Panc1 (cell line): ENCODE results near the gene NOS1AP. TPM values are rescaled to one million over a fixed set of nuclear protein-coding genes. Genes with fewer than 3 reads are reported as not detected.

Source experiments
- ATAC-seq: fragments of 200-7000 bp; cut with Tn5 transposase; 2 replicates; pipeline ENCODE4 v1.9.1; 2020; ENCODE audit warnings: mild to moderate bottlenecking, moderate library complexity
- BruUV-seq: library from RNA; stranded (reverse); fragments of 400-500 nt; replicated peaks from 2 replicates; lab custom pipeline; 2021; lab: Mats Ljungman, UMichigan
- CTCF ChIA-PET: fragments of 300-600 bp; sonication (Branson Sonifier 250); formaldehyde crosslinking; loops from one replicate; lab custom pipeline; 2022; ENCODE audit warnings: antibody characterized with exemption; lab: Charles Lee
- POLR2A ChIA-PET: fragments of 300-600 bp; sonication (Branson Sonifier 250); formaldehyde crosslinking; loops from one replicate; lab custom pipeline; 2022; ENCODE audit warnings: antibody characterized with exemption; lab: Charles Lee
- DNase-seq: peaks from one replicate; pipeline ENCODE4 v3.0.0-alpha.2; 2010; ENCODE audit warnings: low read depth, low spot score
- H3K27ac ChIP-seq: 2 replicates; pipeline ENCODE4 v1.5.1; 2011; ENCODE audit warnings: mild to moderate bottlenecking, low read length, inconsistent platforms
- H3K27me3 ChIP-seq: fragments of 200-500 bp; sonication (Bioruptor generic); 2 replicates; pipeline ENCODE4 v1.6.0; 2014; ENCODE audit warnings: low read length, inconsistent platforms; ENCODE audit not compliant: control insufficient read depth, insufficient read depth
- H3K36me3 ChIP-seq: fragments of 200-500 bp; sonication (Bioruptor generic); 2 replicates; pipeline ENCODE4 v1.5.1; 2014; ENCODE audit warnings: inconsistent platforms, mild to moderate bottlenecking, low read length, moderate library complexity; ENCODE audit not compliant: control insufficient read depth, insufficient read depth
- H3K4me1 ChIP-seq: 2 replicates; pipeline ENCODE4 v1.5.1; 2011; ENCODE audit warnings: inconsistent platforms, mild to moderate bottlenecking, low read length, moderate library complexity; ENCODE audit not compliant: control insufficient read depth, insufficient read depth
- H3K4me3 ChIP-seq, 2 experiments: 2 replicates each; pipeline ENCODE4 v1.5.1; 2011 to 2012; ENCODE audit warnings: low read depth in 2 of 2, low read length in 2 of 2, mild to moderate bottlenecking in 2 of 2, inconsistent platforms in 1 of 2, moderate library complexity in 1 of 2
- H3K9me3 ChIP-seq: fragments of 200-500 bp; sonication (Bioruptor generic); 2 replicates; pipeline ENCODE4 v1.5.1; 2014; ENCODE audit warnings: low read depth, mild to moderate bottlenecking, inconsistent platforms, low read length, moderate library complexity; ENCODE audit not compliant: control insufficient read depth, insufficient read depth
- POLR2AphosphoS5 ChIP-seq: IDR thresholded peaks from 2 replicates; pipeline ENCODE4 v1.6.1; 2012; ENCODE audit warnings: mild to moderate bottlenecking, low read depth, low read length, moderate library complexity
- SIN3A ChIP-seq: IDR thresholded peaks from 2 replicates; pipeline ENCODE4 v1.6.1; 2012; ENCODE audit warnings: low read depth, mild to moderate bottlenecking, low read length, moderate library complexity, borderline replicate concordance; ENCODE audit not compliant: insufficient read depth
- TCF7L2 ChIP-seq: IDR thresholded peaks from 2 replicates; pipeline ENCODE4 v1.6.1; 2011; ENCODE audit warnings: mild to moderate bottlenecking, low read depth, low read length, inconsistent platforms
- in situ Hi-C: cut with HindIII; loops from 2 replicates; pipeline ENCODE4 v1.10.0; 2016; ENCODE audit warnings: low sequenced_read_pairs, low pct_unique_long_range_greater_than_20kb
- intact Hi-C: fragments of 100-400 bp; cut with micrococcal nuclease; formaldehyde crosslinking; loops from one replicate; pipeline ENCODE4 v1.10.0; 2022; ENCODE audit not compliant: unreplicated experiment
- total RNA-seq: library from RNA; stranded (reverse); gene quantifications from one replicate; pipeline ENCODE4 v1.2.1, GENCODE V29; 2021; ENCODE audit not compliant: unreplicated experiment
- TF ChIP-seq, protein P1 (sequence below): fragments of 450-650 bp; IDR thresholded peaks from 2 replicates; pipeline ENCODE4 v1.5.1; 2017; ENCODE audit warnings: mild to moderate bottlenecking
- TF ChIP-seq, protein P2 (sequence below), 2 experiments: IDR thresholded peaks; 2 replicates each; pipeline ENCODE4 v1.6.1; 2011 to 2012; ENCODE audit warnings: low read depth in 2 of 2, control low read depth in 1 of 2, low read length in 1 of 2, mild to moderate bottlenecking in 1 of 2, moderate library complexity in 1 of 2; ENCODE audit not compliant: insufficient read depth in 1 of 2

NOS1AP gene
- total RNA-seq, 1 experiment from 2014 or later: 27.9 TPM

DNA sequence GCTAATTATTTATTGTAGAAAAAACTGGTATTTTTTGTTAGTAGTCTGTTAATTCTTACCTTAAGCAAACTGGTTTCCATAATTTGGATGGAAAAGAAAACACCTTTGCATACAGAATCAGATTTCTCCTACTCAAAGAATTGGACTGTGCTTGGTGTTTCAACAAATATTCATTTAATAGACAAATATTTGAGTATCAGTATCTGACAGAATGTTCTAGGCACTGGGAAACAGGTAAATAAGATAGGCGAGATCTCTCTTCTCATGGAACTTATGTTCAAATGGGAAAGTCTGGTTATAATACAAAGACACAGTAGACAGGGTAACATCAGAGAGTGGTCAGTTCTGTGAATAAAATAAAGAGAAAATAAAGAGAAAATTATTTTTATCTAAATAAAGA lies 119.9 kb downstream of the NOS1AP start:
- H3K36me3 ChIP-seq: no peaks in the 10 kb centered on the region; the same call in 1 of the 2 replicates
- H3K9me3 ChIP-seq: no peaks in the 10 kb centered on the region
- H3K4me1 ChIP-seq: peaks cover 74% of the 10 kb centered on the region
- TSS peak; percentile 5 for BruUV-seq
- intact Hi-C loops (no loop called here), in situ Hi-C loops (no loop called here)
- no peaks in the 10 kb centered on the region for H3K27me3 ChIP-seq
- no peak for ATAC-seq
- no peak overlapping the region for H3K4me3 ChIP-seq
- TF ChIP-seq TCF7L2 (no peak), POLR2AphosphoS5 (no peak), SIN3A (no peak)
- TF ChIP-seq, protein P1, sequence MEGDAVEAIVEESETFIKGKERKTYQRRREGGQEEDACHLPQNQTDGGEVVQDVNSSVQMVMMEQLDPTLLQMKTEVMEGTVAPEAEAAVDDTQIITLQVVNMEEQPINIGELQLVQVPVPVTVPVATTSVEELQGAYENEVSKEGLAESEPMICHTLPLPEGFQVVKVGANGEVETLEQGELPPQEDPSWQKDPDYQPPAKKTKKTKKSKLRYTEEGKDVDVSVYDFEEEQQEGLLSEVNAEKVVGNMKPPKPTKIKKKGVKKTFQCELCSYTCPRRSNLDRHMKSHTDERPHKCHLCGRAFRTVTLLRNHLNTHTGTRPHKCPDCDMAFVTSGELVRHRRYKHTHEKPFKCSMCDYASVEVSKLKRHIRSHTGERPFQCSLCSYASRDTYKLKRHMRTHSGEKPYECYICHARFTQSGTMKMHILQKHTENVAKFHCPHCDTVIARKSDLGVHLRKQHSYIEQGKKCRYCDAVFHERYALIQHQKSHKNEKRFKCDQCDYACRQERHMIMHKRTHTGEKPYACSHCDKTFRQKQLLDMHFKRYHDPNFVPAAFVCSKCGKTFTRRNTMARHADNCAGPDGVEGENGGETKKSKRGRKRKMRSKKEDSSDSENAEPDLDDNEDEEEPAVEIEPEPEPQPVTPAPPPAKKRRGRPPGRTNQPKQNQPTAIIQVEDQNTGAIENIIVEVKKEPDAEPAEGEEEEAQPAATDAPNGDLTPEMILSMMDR: no peak
- TF ChIP-seq, protein P2, sequence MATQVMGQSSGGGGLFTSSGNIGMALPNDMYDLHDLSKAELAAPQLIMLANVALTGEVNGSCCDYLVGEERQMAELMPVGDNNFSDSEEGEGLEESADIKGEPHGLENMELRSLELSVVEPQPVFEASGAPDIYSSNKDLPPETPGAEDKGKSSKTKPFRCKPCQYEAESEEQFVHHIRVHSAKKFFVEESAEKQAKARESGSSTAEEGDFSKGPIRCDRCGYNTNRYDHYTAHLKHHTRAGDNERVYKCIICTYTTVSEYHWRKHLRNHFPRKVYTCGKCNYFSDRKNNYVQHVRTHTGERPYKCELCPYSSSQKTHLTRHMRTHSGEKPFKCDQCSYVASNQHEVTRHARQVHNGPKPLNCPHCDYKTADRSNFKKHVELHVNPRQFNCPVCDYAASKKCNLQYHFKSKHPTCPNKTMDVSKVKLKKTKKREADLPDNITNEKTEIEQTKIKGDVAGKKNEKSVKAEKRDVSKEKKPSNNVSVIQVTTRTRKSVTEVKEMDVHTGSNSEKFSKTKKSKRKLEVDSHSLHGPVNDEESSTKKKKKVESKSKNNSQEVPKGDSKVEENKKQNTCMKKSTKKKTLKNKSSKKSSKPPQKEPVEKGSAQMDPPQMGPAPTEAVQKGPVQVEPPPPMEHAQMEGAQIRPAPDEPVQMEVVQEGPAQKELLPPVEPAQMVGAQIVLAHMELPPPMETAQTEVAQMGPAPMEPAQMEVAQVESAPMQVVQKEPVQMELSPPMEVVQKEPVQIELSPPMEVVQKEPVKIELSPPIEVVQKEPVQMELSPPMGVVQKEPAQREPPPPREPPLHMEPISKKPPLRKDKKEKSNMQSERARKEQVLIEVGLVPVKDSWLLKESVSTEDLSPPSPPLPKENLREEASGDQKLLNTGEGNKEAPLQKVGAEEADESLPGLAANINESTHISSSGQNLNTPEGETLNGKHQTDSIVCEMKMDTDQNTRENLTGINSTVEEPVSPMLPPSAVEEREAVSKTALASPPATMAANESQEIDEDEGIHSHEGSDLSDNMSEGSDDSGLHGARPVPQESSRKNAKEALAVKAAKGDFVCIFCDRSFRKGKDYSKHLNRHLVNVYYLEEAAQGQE (IDR thresholded peaks at IDR 0.05; ENCODE audit: insufficient read depth in 1 of 2, low read depth in 2 of 2, low read length in 1 of 2): no peak
- DNase-seq: no peak
- H3K27ac ChIP-seq: peak overlapping the region; percentile 48; the same call in 1 of the 2 replicates
- ChIA-PET CTCF (interaction anchor here (0.5 kb wide), 1 partner anchor 187 kb away, joined by 8 read pairs; no protein-coding TSS in a partner anchor), POLR2A (no interaction called here)

DNA sequence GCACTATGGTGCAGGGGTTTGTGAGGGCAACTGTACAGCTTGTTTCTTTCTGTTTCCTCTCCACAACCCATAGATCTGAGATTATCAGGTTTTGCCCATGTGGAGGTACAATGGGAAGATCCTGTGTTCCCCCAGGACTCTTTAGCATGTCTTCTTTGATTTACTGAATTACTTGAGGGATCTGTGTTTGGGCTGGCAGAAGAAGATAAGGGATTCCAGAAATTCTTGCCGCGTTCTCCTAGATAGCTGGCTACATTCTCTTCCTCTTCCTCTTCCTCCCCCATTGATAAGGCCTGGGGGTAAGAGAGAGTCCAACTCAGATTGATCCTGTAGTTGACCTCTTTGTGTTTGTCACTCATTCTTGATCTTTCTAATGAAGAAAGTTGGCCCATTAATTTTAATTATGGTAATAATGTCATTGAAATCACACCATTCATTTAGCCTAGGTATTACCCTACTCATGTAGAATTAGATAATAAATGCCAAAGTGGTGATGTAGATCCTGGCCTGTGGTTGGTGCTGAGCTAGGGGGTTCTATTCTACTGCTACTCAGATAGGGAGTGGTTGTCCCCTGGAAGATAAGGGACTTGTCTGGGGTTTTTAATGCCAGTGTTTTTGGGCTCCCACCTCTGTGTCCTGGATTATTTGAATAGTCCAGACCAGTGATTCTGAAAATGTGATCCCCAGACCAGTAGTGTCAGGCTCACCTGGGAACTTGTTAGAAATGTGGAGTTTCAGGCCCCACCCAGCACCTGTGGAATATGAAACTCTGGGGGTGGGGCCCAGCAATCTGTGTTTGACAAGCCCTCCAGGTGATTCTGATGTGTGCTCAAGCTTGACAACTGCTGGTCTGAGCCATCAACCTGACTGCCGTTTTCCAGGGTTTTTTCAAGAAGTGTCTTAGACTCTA lies 122.2 kb downstream of the NOS1AP start:
- Histone ChIP-seq H3K4me1 (peaks cover 80% of the 10 kb centered on the region), H3K9me3 (no peaks in the 10 kb centered on the region), H3K27me3 (no peaks in the 10 kb centered on the region), H3K4me3 (no peak overlapping the region), H3K27ac (peak overlapping the region; percentile 84), H3K36me3 (no peaks in the 10 kb centered on the region)
- TF ChIP-seq TCF7L2: no peak
- TF ChIP-seq, protein P1: no peak
- TF ChIP-seq, protein P2 (IDR thresholded peaks at IDR 0.05; ENCODE audit: insufficient read depth in 1 of 2, low read depth in 2 of 2, low read length in 1 of 2): no peak
- TF ChIP-seq SIN3A: no peak
- TF ChIP-seq POLR2AphosphoS5: no peak
- ATAC-seq (no peak), DNase-seq (no peak)
- in situ Hi-C loops: no loop called here
- BruUV-seq: no TSS peak
- POLR2A ChIA-PET: no interaction called here
- CTCF ChIA-PET: no interaction called here
- intact Hi-C loops: loop anchor here (10.0 kb wide), 1 partner anchor 1967 kb away; no protein-coding TSS in a partner anchor
